NB4 (cell line): ENCODE measurements around the gene SIAH1.

ENCODE experiments used
- POLR2A ChIP-seq: IDR thresholded peaks from 2 replicates; pipeline ENCODE4 v1.6.1; 2011; ENCODE audit warnings: mild to moderate bottlenecking; ENCODE audit not compliant: insufficient read length; ENCODE audit errors: extremely low read depth
- TF ChIP-seq, protein P1 (sequence below): IDR thresholded peaks from one replicate; pipeline ENCODE4 v1.5.1; 2012; ENCODE audit warnings: low read depth, low read length
- TF ChIP-seq, protein P2 (sequence below): IDR thresholded peaks from 2 replicates; pipeline ENCODE4 v1.6.1; 2011; ENCODE audit warnings: low read depth, low read length

DNA sequence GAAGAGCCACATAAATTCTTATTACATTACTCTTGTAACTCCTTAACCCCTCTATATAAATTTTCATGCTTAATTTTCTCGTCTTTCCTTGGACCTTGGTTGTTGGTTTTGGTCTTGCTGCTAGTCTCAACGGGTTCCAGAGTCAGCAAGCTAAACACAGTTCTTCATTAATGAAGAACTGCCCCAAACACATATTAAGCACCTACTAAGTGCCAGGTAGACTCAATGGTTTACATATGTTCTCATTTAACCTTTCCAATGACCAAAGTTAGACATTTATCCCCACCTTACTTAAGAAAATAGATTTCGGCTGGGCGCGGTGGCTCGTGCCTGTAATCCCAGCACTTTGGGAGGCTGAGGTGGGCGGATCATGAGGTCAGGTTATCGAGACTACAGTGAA lies 15.0 kb downstream of the SIAH1 start:
- TF ChIP-seq, protein P1, sequence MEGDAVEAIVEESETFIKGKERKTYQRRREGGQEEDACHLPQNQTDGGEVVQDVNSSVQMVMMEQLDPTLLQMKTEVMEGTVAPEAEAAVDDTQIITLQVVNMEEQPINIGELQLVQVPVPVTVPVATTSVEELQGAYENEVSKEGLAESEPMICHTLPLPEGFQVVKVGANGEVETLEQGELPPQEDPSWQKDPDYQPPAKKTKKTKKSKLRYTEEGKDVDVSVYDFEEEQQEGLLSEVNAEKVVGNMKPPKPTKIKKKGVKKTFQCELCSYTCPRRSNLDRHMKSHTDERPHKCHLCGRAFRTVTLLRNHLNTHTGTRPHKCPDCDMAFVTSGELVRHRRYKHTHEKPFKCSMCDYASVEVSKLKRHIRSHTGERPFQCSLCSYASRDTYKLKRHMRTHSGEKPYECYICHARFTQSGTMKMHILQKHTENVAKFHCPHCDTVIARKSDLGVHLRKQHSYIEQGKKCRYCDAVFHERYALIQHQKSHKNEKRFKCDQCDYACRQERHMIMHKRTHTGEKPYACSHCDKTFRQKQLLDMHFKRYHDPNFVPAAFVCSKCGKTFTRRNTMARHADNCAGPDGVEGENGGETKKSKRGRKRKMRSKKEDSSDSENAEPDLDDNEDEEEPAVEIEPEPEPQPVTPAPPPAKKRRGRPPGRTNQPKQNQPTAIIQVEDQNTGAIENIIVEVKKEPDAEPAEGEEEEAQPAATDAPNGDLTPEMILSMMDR = no peak
- TF ChIP-seq POLR2A = no peak
- TF ChIP-seq, protein P2, sequence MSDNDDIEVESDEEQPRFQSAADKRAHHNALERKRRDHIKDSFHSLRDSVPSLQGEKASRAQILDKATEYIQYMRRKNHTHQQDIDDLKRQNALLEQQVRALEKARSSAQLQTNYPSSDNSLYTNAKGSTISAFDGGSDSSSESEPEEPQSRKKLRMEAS = no peak
